Putamen (tissue), 1 donor: ENCODE results near the gene ZDHHC14.

ENCODE experiments used
- DNase-seq: peaks from one replicate; pipeline ENCODE4 v3.0.0-alpha.2; 2016; ENCODE audit warnings: low spot score

The ZDHHC14 gene

DNA sequence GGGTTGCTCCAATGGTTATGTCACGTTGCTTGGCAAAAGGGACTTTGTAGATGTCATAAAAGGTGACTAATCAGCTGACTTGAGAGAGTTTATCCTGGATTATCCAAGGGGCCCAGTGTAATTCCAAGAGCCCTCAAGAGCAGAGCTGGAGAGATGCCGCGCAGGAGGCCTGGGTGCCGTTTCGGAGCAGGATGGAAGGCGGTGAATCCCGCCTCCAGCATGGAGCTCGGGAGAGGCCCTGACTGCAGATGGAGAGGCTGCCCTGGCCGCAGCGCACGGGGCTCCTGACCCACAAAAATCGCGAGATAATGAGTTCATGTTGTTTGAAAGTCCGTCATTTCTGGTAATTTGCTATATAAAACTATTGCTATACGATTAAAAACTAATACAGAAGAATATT, 219.8 kb downstream of the ZDHHC14 start:
- DNase-seq: no peak

GRCh38 chr6:157602521-157603295, 221.7 kb downstream of the ZDHHC14 start:
- no peak for DNase-seq

GRCh38 chr6:157603314-157603940, 222.4 kb downstream of the ZDHHC14 start:
- DNase-seq: no peak

DNA sequence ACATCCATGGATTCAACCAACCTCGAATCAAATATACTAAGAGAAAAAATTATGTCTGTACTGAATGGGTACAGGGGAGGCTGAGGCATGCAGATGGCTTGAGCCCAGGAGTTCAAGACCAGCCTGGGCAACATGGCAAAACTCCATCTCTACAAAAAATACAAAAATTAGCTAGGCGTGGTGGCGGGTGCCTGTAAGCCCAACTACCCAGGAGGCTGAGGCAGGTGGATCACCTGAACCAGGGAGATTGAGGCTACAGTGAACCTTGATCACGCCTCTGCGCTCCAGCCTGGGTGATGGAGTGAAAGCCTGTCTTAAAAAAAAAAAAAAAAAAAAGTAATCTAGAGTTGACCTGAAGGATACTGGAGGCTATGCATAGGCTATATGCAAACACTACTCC, 223.0 kb downstream of the ZDHHC14 start:
- DNase-seq: no peak

DNA sequence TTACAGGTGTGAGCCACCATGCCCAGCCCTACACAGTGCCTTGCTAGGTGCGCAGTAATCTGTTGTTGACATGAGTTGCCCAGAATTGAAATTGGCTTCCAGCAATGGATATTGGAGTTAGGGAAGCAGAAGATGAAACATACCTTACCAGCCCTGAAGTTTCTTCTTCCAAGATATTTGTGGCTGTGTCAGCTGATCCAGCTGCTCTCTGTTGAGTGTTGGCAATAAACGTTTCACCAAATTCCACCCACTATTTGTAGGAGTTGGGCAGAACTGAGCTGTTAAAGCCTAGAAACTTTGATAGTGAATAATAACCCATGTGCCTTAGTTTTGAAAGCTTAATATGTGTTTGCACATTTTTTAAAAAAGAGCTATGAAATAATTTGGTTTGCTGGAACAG, 223.8 kb downstream of the ZDHHC14 start:
- no peak for DNase-seq

DNA sequence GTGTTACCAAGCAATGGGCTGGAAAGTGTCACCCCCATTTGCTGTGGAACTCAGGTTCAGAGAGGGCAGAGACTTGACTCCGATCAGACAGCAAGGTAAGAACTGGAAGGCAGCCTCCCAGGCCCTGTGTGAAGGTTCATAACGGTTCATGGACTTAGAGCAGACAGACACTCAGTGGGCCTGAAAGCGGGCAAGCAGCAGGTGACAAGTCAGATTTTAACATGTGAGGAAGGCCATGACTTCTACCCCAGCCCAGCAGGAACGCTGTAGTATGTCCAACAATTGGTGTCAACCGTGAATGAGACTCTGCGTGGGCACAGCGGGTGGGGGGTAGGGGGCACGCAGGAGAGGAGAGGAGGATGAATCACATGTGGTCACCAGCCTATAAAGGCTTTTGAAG, 224.5 kb downstream of the ZDHHC14 start:
- DNase-seq: no peak

DNA sequence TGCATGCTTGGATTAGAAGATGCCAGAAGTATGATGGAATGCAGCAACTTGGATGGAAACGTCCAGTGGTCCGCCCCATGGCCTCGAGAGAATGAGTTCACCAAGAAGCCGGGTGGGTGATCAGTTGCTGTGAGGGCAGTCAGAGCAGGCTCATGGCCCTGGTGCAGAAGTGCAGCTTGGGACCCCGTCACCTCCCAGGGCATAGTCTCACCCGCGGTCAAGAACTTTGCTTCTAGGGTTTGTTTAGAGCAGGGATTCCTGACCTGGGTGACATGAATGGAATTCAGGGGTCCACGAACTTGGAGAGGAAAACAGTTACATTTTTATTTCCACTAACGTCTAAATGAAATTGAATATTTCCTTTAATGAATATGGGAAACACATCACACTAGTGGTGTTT, 225.5 kb downstream of the ZDHHC14 start:
- no peak for DNase-seq

- DNase-seq: no peak
These were observed 226.5 kb downstream of the ZDHHC14 start for GRCh38 chr6:157607317-157608109.

GRCh38 chr6:157608221-157609075, 227.5 kb downstream of the ZDHHC14 start:
- no peak for DNase-seq

DNA sequence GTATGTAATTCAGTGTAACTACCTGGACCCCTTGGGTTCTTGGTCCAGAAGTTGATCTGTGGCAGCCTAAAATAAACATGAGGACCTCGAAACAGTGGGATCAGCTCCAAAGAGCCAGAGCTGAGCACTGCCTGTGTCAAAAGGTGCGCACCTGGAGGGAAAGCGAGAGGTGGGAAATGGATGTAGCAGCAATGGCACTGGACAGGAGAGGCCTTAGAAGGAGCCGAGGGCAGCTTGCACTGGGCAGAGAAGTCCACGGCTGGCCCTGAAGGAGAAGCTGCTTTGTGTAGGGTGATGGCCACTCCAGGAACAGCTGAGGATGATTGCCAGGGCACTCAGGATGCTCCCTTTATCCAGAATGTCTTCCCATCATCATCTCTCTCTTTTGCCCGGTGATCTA, 228.1 kb downstream of the ZDHHC14 start:
- no peak for DNase-seq

GRCh38 chr6:157609556-157609955, 228.6 kb downstream of the ZDHHC14 start:
- no peak for DNase-seq

- DNase-seq: no peak
These were observed 229.5 kb downstream of the ZDHHC14 start for GRCh38 chr6:157610451-157610999.

- no peak for DNase-seq
These were observed 230.4 kb downstream of the ZDHHC14 start for GRCh38 chr6:157611406-157611805.

- peak; percentile 52 for DNase-seq
These were observed 232.1 kb downstream of the ZDHHC14 start for GRCh38 chr6:157613011-157613522.

DNA sequence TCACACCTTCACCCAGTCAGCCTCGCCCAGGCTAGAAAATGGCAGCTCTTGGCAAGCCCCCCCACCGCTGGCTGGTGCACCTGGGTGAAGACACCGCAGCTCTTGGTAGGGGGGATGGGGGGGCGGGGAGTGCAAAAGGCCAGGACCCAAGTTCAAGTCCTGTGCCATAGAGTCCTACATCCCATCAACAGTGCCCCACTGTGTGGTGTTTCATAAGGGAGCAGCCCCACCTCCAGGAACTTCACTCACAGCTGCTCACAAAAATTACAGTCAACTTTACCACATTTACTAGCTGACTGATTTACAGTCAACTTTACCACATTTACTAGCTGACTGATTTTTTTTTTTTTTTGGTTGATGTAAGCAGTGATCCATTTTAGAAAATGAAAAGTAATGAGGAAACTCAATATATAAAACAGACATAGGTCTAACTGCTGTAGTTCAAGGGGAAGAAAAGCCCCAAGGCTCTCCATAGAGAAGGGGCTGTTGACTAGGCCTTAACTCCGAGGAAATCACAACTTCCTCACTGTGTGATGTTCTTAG, 233.1 kb downstream of the ZDHHC14 start:
- DNase-seq: no peak

GRCh38 chr6:157615420-157615769, 234.4 kb downstream of the ZDHHC14 start:
- DNase-seq: no peak

GRCh38 chr6:157615951-157616350, 235.0 kb downstream of the ZDHHC14 start:
- DNase-seq: no peak

- no peak for DNase-seq
These were observed 240.0 kb downstream of the ZDHHC14 start for GRCh38 chr6:157620944-157621343.

DNA sequence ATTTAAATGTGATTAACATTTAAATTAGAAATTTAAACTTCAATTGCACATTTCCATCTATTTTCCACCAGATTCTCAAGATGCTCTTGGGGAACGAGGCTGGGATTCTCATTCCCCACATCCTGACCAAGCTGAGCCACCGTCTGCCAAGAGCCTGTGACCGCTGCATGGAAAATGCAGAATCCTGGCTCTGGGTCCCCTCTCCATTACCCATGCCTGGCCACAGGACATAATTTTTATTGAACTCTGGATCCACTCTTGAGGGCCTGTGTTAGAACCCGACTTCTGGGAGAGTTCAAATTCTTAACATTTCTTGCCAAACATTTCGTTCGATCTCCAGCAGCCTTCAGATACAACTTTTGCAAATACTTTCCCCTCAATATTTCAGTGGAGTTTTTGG, 240.4 kb downstream of the ZDHHC14 start:
- DNase-seq: no peak

GRCh38 chr6:157622427-157622826, 241.4 kb downstream of the ZDHHC14 start:
- DNase-seq: no peak

- DNase-seq: no peak
These were observed 244.1 kb downstream of the ZDHHC14 start for GRCh38 chr6:157625111-157625510.
